GM12878 (cell line): Measurements from ENCODE around the gene PDCD6IP. TPM values are rescaled to one million over a fixed set of nuclear protein-coding genes. Genes with fewer than 3 reads are reported as not detected.

ENCODE experiments used
- ATAC-seq: fragments of 200-7000 bp; cut with Tn5 transposase; 3 replicates; pipeline ENCODE4 v1.9.1; 2020; ENCODE audit warnings: mild to moderate bottlenecking, moderate library complexity
- BruUV-seq: library from RNA; stranded (reverse); fragments of 400-500 nt; replicated peaks from 2 replicates; lab custom pipeline; 2021; lab: Mats Ljungman, UMichigan
- CTCF ChIA-PET: fragments of 300-600 bp; sonication (Branson Sonifier 250); formaldehyde crosslinking; extraction: SDS; loops from one replicate; lab custom pipeline; 2021; ENCODE audit warnings: inconsistent platforms; lab: Yijun Ruan, JAX
- POLR2A ChIA-PET: fragments of 350-600 bp; formaldehyde crosslinking; extraction: SDS; loops from one replicate; lab custom pipeline; 2021; ENCODE audit warnings: inconsistent platforms; lab: Charles Lee
- RAD21 ChIA-PET: fragments of 300-600 bp; sonication (Branson Sonifier 250); formaldehyde crosslinking; loops from one replicate; lab custom pipeline; 2023; ENCODE audit warnings: antibody characterized with exemption; ENCODE audit not compliant: unreplicated experiment; lab: Charles Lee
- SMC1A ChIA-PET: fragments of 300-600 bp; sonication (Branson Sonifier 250); formaldehyde crosslinking; loops from one replicate; lab custom pipeline; 2023; ENCODE audit not compliant: unreplicated experiment, uncharacterized antibody; lab: Charles Lee
- DNase-seq: peaks from one replicate; pipeline ENCODE4 v3.0.0-alpha.2; 2011; ENCODE audit warnings: low read depth, low spot score
- FAIRE-seq: peaks from 3 replicates; lab custom pipeline; 2011; peaks lifted over from hg19 to GRCh38; lab: Jason Lieb, UNC
- H2AFZ ChIP-seq: 2 replicates; pipeline ENCODE4 v1.6.0; 2011; ENCODE audit warnings: low read depth, low read length, control low read depth; ENCODE audit not compliant: control insufficient read depth
- H3K27ac ChIP-seq: 2 replicates; pipeline ENCODE4 v1.5.1; 2011; ENCODE audit warnings: control low read depth; ENCODE audit not compliant: control insufficient read depth, insufficient read depth
- H3K27me3 ChIP-seq, 2 experiments: replicated peaks in 1 of 2; 2 replicates each; pipeline versions ENCODE4 v1.6.0 to v1.6.1; 2011; ENCODE audit warnings: low read length in 1 of 2; ENCODE audit not compliant: control insufficient read depth in 2 of 2, insufficient read depth in 2 of 2
- H3K36me3 ChIP-seq, 2 experiments: 2 replicates each; pipeline ENCODE4 v1.5.1; 2011; ENCODE audit warnings: low read length in 1 of 2; ENCODE audit not compliant: control insufficient read depth in 2 of 2, insufficient read depth in 2 of 2
- H3K4me1 ChIP-seq: 2 replicates; pipeline ENCODE4 v1.6.1; 2011; ENCODE audit warnings: mild to moderate bottlenecking, low read length, moderate library complexity, mixed read lengths; ENCODE audit not compliant: control insufficient read depth, insufficient read depth
- H3K4me2 ChIP-seq: 2 replicates; pipeline ENCODE4 v1.6.0; 2011; ENCODE audit warnings: control low read depth; ENCODE audit not compliant: control insufficient read depth, insufficient read depth
- H3K4me3 ChIP-seq: fragments of 200-600 bp; sonication (generic); 2 replicates; pipeline ENCODE4 v1.5.1; 2016
- H3K79me2 ChIP-seq: 2 replicates; pipeline ENCODE4 v1.6.0; 2011; ENCODE audit warnings: low read length; ENCODE audit not compliant: control insufficient read depth, insufficient read depth
- H3K9ac ChIP-seq: 2 replicates; pipeline ENCODE4 v1.8.0; 2011; ENCODE audit warnings: low read length, control low read depth, mixed read lengths; ENCODE audit not compliant: control insufficient read depth, insufficient read depth
- H3K9me3 ChIP-seq: replicated peaks from 3 replicates; pipeline ENCODE4 v1.5.1; 2011; ENCODE audit warnings: mild to moderate bottlenecking, low read length; ENCODE audit not compliant: control insufficient read depth, insufficient read depth
- H4K20me1 ChIP-seq: 2 replicates; pipeline ENCODE4 v1.6.0; 2011; ENCODE audit not compliant: control insufficient read depth, insufficient read depth
- BACH1 ChIP-seq: fragments of 450-650 bp; IDR thresholded peaks from 2 replicates; pipeline ENCODE4 v1.6.1; 2017; ENCODE audit warnings: mild to moderate bottlenecking, borderline replicate concordance
- DPF2 ChIP-seq: fragments of 450-650 bp; IDR thresholded peaks from 2 replicates; pipeline ENCODE4 v1.6.1; 2017; ENCODE audit warnings: mild to moderate bottlenecking
- NR2C2 ChIP-seq: IDR thresholded peaks from 2 replicates; pipeline ENCODE4 v1.6.1; 2011; ENCODE audit warnings: borderline replicate concordance, low read depth; ENCODE audit not compliant: control insufficient read depth, insufficient read length
- WGBS: methylation state at CpG from one replicate; pipeline ENCODE4 v1.1.6; 2016; ENCODE audit warnings: low lambda C conversion rate; ENCODE audit not compliant: insufficient replicate concordance, insufficient coverage; ENCODE audit errors: missing lambda C conversion rate; 5-methylcytosine and 5-hydroxymethylcytosine counted together
- in situ Hi-C: fragments of 300-500 bp; cut with MboI; formaldehyde crosslinking; loops from 9 replicates; pipeline ENCODE4 v1.14.3; 2018; ENCODE audit warnings: mixed read lengths
- intact Hi-C: fragments of 100-400 bp; cut with micrococcal nuclease; formaldehyde crosslinking; loops from one replicate; pipeline ENCODE4 v1.14.2; 2022; ENCODE audit not compliant: unreplicated experiment
- polyA plus RNA-seq, 11 experiments: library from polyadenylated mRNA; depleted of rRNA in 4 of 11; unstranded in 6 of 11; stranded (reverse) in 5 of 11; fragments of >200 nt; fragmentation: Nextera tagmentation in 4 of 11; fragmentation: Illumina TruSeq in 1 of 11; extraction: Ambion mirVana in 4 of 11; extraction: Trizol in 1 of 11; gene quantifications; 1 replicate in 1 of 11; 2 replicates in 10 of 11; pipeline versions ENCODE4 v1.2.1 to v1.2.3, GENCODE V29; 2011 to 2016; ENCODE audit warnings: inconsistent platforms in 2 of 11, missing spikeins in 2 of 11, low read depth in 1 of 11
- total RNA-seq, 4 experiments: library from RNA; depleted of rRNA in 3 of 4; stranded (reverse); fragments of >200 nt in 3 of 4; fragmentation: Illumina TruSeq in 1 of 4; extraction: Trizol in 1 of 4; gene quantifications; 2 replicates each; pipeline versions ENCODE4 v1.2.1 to v1.2.3, GENCODE V29; 2013 to 2021
- TF ChIP-seq, protein P1 (sequence below): fragments of 450-650 bp; IDR thresholded peaks from 2 replicates; pipeline ENCODE4 v1.6.1; 2017; ENCODE audit warnings: mild to moderate bottlenecking

Gene PDCD6IP
- total and polyA plus RNA-seq, 10 of the 15 experiments (the other 5 are each of a cell fraction or from before 2014, with no cell fraction given): 16.0 to 169 (median 81.2) TPM

DNA sequence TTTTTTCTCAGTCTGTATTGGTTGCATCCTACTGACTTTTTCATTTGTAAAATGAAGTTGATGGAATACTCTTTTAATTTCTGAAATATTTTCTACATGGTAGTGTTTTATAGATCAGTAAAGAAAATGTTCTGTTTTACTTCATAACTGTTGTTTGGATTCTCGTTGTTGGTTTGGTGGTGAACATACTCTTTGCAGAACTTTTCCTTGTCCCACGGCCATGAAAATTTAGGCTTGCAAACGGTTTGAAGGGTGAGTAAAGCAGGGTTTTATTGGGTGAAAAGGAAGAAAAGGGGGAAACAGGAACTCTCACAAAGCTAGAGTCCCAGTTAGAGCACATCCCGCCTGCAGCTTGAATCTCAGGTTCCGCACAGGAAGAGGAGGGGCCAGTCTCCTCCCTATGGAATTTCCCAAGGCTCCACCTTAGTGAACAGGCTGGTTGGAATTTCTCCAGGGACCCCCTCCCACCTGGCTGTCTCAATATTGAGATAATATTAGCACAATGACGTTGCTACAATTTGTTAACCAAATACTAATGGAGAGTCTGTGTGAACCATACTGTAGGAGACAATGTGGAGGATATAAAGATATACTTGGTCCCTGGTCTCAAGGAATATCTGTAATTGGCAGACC lies 5.6 kb downstream of the PDCD6IP start:
- no peak for FAIRE-seq
- no peak for ATAC-seq
- H2AFZ ChIP-seq: no peak overlapping the region
- peaks cover 0 to 4% of the 10 kb centered on the region in 2 experiments; a peak in 2 of 4 replicates for H3K36me3 ChIP-seq
- peaks cover 84% of the 10 kb centered on the region for H3K79me2 ChIP-seq
- TF ChIP-seq, protein P1, sequence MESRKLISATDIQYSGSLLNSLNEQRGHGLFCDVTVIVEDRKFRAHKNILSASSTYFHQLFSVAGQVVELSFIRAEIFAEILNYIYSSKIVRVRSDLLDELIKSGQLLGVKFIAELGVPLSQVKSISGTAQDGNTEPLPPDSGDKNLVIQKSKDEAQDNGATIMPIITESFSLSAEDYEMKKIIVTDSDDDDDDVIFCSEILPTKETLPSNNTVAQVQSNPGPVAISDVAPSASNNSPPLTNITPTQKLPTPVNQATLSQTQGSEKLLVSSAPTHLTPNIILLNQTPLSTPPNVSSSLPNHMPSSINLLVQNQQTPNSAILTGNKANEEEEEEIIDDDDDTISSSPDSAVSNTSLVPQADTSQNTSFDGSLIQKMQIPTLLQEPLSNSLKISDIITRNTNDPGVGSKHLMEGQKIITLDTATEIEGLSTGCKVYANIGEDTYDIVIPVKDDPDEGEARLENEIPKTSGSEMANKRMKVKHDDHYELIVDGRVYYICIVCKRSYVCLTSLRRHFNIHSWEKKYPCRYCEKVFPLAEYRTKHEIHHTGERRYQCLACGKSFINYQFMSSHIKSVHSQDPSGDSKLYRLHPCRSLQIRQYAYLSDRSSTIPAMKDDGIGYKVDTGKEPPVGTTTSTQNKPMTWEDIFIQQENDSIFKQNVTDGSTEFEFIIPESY: 0 out of 2 replicates have a peak, but pooled peaks have one; percentile 26
- no peak for TF ChIP-seq DPF2
- no peak overlapping the region for H3K9ac ChIP-seq
- no peak overlapping the region for H3K27ac ChIP-seq
- ChIA-PET RAD21 (no interaction called here), SMC1A (no interaction called here), CTCF (interaction anchor here (1.2 kb wide), 1 partner anchor 17 kb away, joined by 4 read pairs; no protein-coding TSS in a partner anchor), POLR2A (no interaction called here)
- no peaks in the 10 kb centered on the region for H4K20me1 ChIP-seq
- BruUV-seq: no TSS peak
- peaks cover 6% of the 10 kb centered on the region for H3K9me3 ChIP-seq
- no peak overlapping the region for H3K4me2 ChIP-seq
- H3K27me3 ChIP-seq: no peaks in the 10 kb centered on the region
- 87% methylated on average over 6 of the region's 6 CpGs for WGBS
- no peak overlapping the region for H3K4me3 ChIP-seq
- intact Hi-C loops: no loop called here
- no peaks in the 10 kb centered on the region for H3K4me1 ChIP-seq
- in situ Hi-C loops: no loop called here
- DNase-seq: no peak

DNA sequence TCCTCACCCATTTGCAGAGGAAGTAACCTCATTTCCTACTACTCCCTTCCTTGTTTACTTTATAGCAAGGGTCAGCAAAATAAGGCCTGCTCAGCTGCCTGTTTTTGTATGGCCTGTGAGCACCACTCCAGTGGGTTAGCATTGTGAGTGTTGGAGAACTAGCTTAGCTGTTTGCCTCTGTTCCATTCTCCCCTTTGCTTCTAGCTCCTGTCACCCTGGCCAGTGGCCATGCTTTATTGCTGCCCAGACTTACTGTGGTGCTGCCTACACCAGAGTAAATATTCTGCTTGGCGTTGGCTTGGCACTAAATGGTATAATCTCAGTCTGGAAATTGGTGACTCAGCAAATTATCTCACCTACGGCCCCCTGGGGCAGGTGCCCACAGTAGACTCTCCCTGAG lies 8.8 kb downstream of the PDCD6IP start:
- RAD21 ChIA-PET: no interaction called here
- ATAC-seq: peak; percentile 33
- no peak overlapping the region for H2AFZ ChIP-seq
- no peak overlapping the region for H3K4me3 ChIP-seq
- 0 out of 2 replicates have a peak, but pooled peaks have one; percentile 51 for TF ChIP-seq BACH1
- no peak for TF ChIP-seq NR2C2
- TF ChIP-seq, all 136 proteins: peak for 1
- Histone ChIP-seq H3K9ac (no peak overlapping the region), H3K4me2 (no peak overlapping the region), H3K79me2 (peaks cover 77% of the 10 kb centered on the region), H3K36me3 (peaks cover 0 to 4% of the 10 kb centered on the region in 2 experiments; a peak in 2 of 4 replicates), H4K20me1 (no peaks in the 10 kb centered on the region), H3K4me1 (no peaks in the 10 kb centered on the region), H3K27ac (no peak overlapping the region), H3K9me3 (peaks cover 6% of the 10 kb centered on the region), H3K27me3 (no peaks in the 10 kb centered on the region)
- DNase-seq (no peak), FAIRE-seq (no peak)
- intact Hi-C loops: no loop called here
- POLR2A ChIA-PET: no interaction called here
- SMC1A ChIA-PET: interaction anchor here (0.9 kb wide), 2 partner anchors 9 to 20 kb away, joined by 3 to 4 read pairs; partner anchors contain the start of gene PDCD6IP
- BruUV-seq: no TSS peak
- in situ Hi-C loops: no loop called here
- WGBS: 68% methylated on average over 2 of the region's 2 CpGs
- CTCF ChIA-PET: interaction anchor here (0.9 to 1.1 kb wide), 2 partner anchors 13 to 20 kb away, joined by 3 read pairs; no protein-coding TSS in a partner anchor
